GM19467 (cell line): Measurements from ENCODE around the gene IPO5.
"Not testable (repeated sequence)": the region's sequence is repeated elsewhere in the genome, so short reads cannot be mapped to it uniquely, and the experiment has no call there.

Experiments
- ATAC-seq: cut with Tn5 transposase; IDR thresholded peaks from one replicate; pipeline ENCODE4 v1.9.1; 2021; ENCODE audit warnings: mild to moderate bottlenecking, moderate library complexity; ENCODE audit not compliant: unreplicated experiment

The IPO5 gene

DNA sequence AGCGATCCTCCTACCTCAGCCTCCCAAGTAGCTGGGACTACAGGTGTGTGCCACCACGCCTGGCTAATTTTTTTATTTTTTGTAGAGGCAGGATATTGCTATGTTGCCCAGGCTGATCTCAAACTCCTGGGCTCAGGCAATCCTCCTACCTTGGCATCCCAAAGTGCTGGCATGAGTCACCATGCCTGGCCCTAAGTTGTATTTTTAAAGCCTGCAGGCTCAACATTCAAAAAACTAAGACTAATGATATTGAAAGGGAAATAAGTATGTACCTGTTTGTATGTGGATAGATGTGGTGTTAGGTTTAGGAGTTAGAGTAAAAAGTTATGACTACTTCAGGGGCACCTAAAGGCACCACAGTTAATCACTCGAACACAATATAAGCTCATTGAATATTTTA is 5.4 kb upstream of the IPO5 start:
- no peak for ATAC-seq

DNA sequence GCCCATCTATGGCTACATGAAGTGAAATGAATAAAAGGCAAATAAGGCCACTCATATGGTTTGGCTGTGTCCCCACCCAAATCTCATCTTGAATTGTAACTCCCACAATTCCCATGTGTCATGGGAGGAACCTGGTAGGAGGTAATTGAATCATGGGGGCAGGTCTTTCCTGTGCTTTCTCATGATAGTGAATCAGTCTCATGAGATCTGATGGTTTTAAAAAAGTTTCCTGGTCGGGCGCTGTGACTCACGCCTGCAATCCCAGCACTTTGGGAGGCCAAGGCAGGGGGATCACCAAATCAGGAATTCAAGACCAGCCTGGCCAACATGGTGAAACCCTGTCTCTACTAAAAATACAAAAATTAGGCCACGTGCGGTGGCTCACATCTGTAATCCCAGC is 4.2 kb upstream of the IPO5 start:
- not testable (repeated sequence) for ATAC-seq

DNA sequence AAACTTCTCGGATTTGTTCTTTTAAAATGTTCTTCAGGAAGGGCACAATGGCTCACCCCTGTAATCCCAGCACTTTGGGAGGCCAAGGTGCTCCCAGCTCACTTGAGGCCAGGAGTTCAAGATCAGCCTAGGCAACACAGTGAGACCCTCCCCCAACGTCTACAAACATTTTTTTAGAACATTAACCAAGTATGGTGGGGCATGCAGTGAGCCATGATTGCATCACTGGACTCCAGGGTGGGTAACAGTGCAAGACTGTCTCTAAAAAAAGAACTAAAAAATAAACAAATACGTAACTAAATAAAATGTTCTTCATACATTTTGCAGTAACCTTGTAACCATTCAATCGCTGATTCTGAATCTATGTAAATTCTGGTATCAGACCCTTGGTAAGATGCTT is 2.1 kb upstream of the IPO5 start:
- ATAC-seq, result no peak

DNA sequence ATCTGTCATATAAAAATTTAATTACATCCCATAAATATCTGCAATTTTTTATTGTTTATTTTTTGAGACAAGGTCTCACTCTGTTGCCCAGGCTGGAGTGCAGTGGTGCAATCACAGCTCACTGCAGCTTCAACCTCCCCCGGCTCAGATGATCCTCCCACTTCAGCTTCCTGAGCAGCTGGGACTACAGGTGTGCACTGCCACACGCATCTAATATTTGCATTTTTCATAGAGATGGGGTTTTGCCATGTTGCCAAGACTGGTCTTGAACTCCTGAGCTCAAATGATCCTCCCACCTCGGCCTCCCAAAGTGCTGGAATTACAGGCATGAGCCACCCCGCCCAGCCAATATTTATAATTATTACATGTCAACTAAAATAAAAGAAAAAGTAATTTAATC is 644 bp upstream of the IPO5 start:
- not testable (repeated sequence) for ATAC-seq

DNA sequence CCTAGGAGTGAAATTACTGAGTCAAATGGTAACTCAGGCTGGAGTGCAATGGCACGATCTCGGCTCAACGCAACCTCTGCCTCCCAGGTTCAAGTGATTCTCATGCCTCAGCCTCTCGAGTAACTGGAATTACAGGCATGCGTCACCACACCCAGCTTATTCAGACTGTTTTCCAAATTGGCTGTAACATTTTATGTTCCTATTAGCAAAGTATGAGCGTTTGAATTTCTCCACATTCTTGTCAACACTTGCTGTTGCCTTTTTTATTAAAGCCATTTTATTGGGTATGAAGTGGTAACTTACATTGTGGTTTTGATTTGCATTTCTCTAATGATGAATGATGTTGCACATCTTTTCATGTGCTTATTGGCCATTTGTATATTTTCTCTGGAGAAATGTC is 7.9 kb downstream of the IPO5 start:
- no peak for ATAC-seq

DNA sequence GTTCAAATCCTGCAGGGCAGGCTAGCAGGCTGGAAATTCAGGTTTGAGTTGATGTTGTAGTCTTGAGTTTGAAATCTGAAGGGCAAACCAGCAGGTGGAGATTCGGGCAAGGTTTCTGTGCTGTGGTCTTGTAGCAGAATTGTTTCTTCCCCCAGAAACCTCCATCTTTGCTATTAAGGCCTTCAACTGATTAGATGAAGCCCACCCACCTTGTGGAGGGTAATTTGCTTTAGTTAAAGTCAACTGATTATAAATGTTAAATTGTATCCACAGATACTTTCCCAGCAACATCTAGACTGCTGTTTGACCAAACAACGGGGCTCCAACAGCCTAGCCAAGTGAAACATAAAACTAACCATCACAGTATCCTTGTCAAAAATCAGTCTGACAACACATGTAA is 9.4 kb downstream of the IPO5 start:
- no peak for ATAC-seq

DNA sequence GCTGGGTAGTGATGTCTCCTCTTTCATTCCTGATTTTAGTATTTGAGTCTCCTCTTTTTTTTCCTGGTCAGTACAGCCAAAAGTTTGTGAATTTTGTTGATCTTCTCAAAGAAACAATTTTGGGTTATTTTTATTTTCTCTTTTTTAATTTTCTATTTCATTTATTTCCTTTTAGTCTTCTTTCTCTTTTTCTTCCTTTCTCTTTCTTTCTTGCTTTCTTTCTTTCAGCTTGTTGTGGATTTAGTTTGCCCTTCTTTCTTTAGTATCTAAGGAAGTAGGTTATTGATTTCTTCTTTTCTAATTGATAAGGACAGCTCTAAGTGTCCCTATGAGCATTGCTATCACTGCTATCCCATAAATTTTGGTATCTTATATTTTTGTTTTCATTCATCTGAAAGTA is 13.8 kb downstream of the IPO5 start:
- ATAC-seq, result no peak

DNA sequence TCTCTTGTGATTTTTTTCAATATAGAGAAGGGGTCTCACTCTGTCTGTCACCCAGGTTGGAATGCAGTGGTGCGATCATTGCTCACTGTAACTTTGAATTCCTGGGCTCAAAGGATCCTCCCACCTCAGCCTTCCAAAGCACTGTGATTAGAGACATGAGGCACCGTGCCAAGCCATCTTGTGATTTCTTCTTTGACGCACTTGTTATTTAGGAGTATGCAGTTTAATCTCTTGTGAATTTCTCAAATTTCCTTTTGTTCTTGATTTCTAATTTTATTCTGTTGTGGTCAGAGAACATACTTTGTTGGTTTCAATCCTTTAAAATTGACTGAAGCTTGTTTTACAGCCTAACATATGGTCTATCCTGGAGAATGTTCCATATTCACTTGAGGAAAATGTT is 14.5 kb downstream of the IPO5 start:
- ATAC-seq, result no peak

DNA sequence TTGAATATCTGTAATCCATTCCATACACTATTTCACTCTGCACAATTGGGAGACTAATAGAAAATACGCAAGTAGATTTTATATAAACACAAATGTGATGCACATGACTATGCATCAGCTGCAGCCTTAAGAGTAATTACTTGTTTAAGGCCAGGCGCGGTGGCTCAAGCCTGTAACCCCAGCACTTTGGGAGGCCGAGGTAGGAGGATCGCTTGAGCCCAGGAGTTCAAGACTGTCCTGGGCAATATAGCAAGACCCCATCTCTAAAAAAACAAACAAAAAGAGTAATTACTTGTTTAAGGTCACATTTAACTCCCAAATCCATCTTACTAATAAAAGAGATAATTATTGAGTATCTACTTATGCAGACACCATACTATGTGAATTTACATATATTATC is 18.0 kb downstream of the IPO5 start:
- no peak for ATAC-seq

DNA sequence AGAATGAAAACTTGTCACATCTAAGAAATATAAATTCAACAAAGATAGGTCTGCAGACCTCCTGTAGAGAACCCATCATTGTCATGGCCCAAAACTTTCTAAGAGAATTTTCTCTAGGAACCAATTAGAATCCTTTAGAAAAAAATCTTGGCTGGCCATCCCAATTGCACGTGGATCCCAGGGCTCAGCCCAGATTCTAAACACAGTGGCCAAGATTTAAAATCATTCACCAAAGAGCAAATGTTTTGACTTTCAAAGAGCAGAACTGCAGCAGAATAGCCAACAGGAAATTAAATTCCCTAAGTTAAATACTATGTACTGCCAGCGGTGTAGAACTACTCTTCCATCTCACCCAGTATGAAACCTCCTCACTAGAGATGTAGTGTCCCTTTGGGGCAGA is 21.3 kb downstream of the IPO5 start:
- no peak for ATAC-seq

DNA sequence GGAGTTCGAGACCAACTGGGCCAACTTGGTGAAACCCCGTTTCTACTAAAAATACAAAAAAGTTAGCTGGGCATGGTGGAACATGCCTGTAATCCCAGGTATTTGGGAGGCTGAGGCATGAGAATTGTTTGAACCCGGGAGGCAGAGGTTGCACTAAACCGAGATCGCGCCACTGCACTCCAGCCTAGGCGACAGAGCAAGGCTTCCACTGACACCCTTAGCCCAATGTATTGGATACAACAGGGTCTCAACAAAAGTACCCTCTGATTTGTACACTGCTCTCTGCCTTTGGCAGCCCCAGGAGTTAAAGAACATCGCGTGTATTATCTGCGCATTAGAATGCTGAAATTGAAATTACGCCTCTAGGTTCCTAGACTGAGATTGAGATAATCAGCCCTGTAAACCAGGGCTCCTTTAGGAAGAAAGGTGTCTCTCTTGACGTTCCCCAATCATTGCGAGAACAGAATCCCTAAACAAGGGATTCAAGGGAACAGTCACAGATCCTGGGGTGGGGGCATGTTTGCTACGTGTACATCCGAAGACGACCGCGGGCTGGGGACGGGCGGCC is 21.9 kb downstream of the IPO5 start:
- ATAC-seq, result no peak

DNA sequence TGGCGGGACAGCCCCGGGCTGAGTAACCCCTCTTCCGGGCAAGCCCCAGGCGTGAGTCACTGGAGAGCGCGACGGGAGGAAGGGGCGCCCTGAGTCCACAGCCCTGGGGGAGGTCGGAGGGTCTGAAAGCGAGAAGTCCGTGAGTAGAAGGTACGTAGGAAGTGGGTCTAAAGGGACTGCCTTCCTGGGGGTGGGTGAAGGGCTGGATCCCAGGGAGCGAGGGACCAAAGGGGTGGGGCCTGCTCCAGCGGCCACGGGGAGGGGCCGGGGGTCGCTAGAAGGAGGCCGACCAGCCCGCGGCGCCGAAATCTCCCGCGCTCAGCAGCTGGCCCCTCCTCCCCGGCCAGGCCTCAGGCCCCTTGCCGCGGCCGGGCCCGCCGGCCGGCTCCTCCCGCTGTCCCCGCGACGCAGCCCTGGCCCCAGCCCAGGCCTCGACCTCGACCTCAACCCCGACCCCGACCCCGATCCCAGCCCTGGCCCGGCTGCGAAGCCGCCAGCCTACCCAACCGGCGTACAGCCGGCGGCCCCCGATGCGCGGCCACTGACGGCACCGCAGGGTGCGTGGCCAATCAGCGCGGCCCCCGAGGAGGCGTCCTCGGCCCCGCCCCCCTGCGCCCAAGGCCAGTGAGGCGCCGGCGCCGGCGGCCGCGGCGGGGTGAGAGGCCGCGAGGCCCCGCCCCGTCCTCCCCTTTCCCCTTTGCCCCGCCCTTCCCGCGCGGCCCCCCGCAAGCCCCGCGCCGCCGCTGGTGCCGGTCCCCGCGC is 22.6 kb downstream of the IPO5 start:
- peak; percentile 89 for ATAC-seq

DNA sequence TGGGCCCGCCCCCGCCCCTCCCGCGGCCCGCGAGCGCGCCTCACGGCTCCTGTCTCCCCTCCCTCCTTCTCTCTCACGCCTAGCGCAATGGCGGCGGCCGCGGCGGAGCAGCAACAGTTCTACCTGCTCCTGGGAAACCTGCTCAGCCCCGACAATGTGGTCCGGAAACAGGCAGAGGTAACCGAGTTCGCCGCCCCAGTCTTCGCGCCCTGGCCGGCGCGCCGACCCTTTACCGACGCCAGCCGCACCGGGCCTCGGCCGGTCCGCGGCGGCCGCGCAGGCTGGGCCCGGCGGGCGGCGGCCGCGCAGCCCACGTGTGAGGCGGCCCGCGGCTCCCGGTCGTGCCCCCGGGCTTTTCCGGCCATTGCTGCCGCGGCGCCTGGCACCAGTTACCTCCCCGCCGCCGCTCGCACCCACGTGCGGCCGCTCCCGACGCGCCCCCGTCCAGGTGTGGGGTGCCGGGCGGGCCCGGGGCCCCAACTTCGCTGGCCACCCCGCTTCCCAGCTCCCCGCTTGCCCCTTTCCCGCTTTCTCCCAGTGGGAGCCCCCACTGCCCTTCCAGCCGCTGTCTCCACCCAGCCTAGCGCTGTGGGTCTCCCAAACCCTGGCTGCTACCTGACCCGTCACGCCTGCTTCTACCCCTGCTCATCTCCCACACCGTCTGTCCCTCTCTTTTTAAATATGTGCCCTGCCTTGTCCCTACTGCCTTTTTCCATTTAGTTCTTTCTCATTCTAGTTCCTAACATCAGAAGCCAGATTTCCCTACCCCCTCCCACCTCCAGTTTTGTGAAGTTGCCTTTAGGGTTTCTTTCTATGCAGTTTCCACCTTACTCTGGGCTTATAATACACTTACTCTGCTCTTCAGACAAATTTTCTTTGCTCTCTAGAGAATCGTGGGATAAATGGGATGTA is 23.4 kb downstream of the IPO5 start:
- peak; percentile 40 for ATAC-seq

DNA sequence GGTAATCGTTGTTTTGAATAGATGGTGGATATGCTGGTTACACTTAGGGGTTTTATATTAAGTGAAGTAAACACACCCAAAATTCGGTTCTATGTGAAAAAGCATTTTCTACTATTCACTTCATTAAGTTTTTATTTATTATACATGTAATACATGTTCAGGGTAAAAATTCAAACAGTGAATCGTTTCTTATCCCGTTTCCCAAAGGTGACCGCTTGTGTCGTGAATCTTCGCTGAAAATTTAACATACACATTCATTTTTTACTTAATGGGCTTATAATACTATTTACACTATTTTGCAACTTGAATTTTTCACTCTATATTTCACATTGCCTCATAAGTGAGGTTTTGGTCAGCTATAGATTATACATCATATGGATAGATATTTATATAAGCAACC is 24.5 kb downstream of the IPO5 start:
- ATAC-seq, result no peak

DNA sequence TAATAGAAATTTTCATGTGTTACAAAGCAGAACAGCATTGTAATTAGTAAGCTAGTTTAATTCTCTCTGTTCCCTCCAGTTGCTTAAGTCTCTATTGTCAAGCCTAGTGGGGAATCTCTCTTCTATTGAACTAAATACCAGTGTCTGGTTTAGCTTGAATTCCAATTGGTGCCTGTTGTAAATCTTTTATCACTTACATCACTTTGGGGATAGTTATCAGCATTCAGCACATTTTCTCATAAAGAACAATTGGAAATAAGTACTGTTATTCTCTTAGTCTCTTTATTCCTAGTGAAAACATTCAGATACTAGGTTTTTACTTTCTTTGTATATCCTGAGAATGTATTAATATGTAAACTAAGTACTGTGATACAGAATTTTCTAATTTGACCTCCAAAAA is 25.2 kb downstream of the IPO5 start:
- ATAC-seq, result no peak

DNA sequence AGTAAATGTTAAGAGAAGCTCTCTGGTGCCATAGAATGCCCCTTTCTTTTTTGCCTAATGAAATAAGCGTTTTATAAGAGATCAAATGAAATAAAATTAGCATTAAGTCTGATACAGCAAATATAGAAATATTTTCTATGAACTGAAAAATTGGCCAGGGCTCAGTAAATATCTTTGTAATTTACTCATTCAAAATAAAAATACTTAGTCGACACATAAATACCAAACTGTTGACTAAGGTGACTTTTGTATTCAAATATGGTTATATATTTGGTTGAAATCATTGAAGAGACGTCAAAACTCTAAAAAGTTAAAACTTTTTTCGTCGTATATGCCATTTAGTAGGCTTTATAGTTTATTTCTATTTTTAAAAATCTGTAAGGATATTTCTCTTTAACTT is 25.6 kb downstream of the IPO5 start:
- ATAC-seq, result no peak

DNA sequence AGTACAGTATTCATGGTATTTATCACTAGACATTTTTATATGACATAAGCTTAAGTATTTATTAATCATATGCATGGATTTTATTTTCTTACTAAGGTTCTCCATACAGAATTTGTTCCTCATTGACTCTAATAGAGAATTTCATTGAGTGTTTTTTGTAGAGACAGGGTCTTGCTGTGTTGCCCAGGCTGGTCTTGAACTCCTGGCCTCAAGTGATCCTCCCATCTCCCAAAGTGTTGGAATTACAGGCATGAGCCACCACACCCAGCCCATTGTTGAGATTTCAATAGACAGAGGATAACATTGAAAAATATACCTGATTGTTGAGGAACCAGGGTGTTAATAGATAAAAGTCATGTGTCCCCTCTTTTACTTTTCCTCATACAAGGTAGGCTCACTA is 26.1 kb downstream of the IPO5 start:
- no peak for ATAC-seq

DNA sequence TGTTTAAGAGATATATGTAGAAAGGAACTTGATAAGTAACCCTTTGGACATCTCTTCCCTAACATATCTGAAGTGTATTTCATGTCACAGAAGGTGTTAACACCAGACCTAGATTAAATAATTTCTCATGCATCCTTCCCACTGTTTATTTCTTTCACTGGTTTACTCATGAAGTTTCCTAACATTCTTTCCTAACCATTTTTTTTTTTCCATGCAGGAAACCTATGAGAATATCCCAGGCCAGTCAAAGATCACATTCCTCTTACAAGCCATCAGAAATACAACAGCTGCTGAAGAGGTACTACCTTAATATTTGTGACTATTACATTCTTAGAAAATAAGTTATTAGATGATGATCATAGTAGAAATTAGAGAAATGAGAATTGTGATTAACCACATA is 28.8 kb downstream of the IPO5 start:
- ATAC-seq, result no peak

DNA sequence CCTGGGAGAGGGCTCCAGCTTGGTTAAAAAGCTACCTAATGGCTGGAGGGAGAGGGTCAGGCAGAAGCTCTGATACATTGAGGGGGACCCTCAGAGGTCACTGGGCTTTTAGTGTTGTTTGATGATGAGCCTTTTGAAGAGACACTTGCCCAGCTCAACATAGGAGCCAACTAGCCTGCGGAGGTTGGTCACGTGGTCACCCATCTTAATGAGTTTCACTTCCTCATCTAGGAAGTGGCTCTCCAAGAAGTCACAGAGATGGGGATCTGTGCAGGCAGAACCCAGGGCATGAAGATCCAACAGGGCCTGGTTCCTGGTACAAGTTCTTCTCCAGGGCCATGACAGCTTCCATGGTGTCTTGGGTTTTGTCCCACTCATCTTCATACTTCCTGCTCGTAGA is 33.4 kb downstream of the IPO5 start:
- peak; percentile 81 for ATAC-seq

DNA sequence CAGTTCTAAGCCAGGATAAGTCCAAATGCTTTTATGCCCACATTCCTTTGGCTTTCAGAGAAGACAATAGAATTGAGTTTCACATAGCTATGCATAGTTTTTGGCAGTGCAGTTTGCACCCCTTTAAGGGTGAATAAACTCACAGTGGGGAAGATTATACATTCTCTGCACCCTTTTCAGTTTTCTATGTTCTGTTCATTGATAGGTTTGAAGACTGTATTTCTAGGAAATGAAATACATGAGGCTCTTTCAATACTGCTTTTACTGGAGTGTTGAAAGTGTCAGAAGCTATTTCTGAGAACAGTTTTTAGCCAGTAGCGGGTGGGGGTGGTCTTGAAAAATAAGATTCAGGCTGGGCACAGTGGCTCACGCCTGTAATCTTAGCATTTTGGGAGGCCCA is 46.2 kb downstream of the IPO5 start:
- no peak for ATAC-seq

DNA sequence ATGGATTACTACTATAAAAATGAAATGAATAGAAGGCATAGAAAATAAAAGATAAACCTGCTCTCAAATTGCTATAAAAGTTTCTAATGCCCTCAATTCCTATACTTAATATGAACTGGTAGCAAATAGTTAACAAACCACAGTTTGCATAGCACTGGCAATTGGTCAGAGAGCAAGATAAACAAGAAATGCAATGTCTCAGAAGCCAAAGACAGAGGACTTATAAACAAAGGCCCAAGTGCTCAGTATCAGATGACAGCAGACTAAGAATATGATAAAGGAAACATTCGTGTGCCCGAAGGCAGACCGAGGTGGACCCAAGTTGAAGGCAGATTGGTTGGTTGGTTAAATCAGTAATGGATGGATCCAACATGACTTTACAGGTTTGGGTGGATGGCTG is 50.6 kb downstream of the IPO5 start:
- ATAC-seq, result no peak

DNA sequence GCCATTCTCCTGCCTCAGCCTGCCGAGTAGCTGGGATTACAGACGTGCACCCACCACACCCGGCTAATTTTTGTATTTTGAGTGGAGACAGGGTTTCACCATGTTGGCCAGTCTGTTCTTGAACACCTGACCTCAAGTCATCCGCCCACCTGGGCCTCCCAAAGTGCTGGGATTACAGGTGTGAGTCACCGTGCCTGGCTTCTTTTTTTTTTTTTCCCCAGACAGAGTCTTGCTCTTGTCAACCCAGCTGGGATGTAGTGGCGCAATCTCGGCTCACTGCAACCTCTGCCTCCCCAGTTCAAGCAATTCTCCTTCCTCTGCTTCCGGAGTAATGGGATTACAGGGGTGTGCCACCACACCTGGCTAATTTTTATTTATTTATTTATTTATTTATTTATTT is 51.5 kb downstream of the IPO5 start:
- ATAC-seq, result not testable (repeated sequence)
